CD14-positive monocyte (primary cell): ENCODE results near the gene SLC6A1. TPM values are rescaled to one million over a fixed set of nuclear protein-coding genes. Genes with fewer than 3 reads are reported as not detected.

Source experiments
- DNase-seq, 3 donors: peaks; one replicate each; pipeline ENCODE4 v3.0.0-alpha.2; 2011 to 2022
- H2AFZ ChIP-seq: 2 replicates; pipeline ENCODE4 v1.6.0; 2012; ENCODE audit warnings: mild to moderate bottlenecking, low read depth, low read length, inconsistent platforms; ENCODE audit not compliant: insufficient read depth, poor library complexity, severe bottlenecking
- H3K27ac ChIP-seq, 2 donors: 1 replicate in 1 of 2; 2 replicates in 1 of 2; pipeline ENCODE4 v1.5.1; 2012 to 2013; ENCODE audit warnings: low read length in 2 of 2, control low read depth in 1 of 2, inconsistent platforms in 1 of 2, low read depth in 1 of 2, mild to moderate bottlenecking in 1 of 2
- H3K27me3 ChIP-seq, 2 donors: one replicate each; pipeline versions ENCODE4 v1.6.0 to v1.6.1; 2011 to 2013; ENCODE audit warnings: low read length in 2 of 2; ENCODE audit not compliant: control insufficient read depth in 2 of 2, insufficient read depth in 2 of 2
- H3K36me3 ChIP-seq, 2 donors: replicated peaks in 1 of 2; 1 replicate in 1 of 2; 2 replicates in 1 of 2; pipeline versions ENCODE4 v1.5.1 to v1.6.1; 2012 to 2013; ENCODE audit warnings: low read length in 2 of 2, control low read depth in 1 of 2, inconsistent platforms in 1 of 2, mild to moderate bottlenecking in 1 of 2; ENCODE audit not compliant: insufficient read depth in 2 of 2, control insufficient read depth in 1 of 2
- H3K4me1 ChIP-seq, 2 donors: 1 replicate in 1 of 2; 2 replicates in 1 of 2; pipeline versions ENCODE4 v1.5.1 to v1.6.1; 2012 to 2013; ENCODE audit warnings: low read length in 2 of 2, control low read depth in 1 of 2, inconsistent platforms in 1 of 2, mild to moderate bottlenecking in 1 of 2, moderate library complexity in 1 of 2; ENCODE audit not compliant: insufficient read depth in 2 of 2, control insufficient read depth in 1 of 2
- H3K4me2 ChIP-seq: replicated peaks from 2 replicates; pipeline ENCODE3; 2012; ENCODE audit warnings: low read length, moderate library complexity, mild to moderate bottlenecking; ENCODE audit not compliant: poor library complexity, severe bottlenecking; ENCODE audit errors: extremely low read depth
- H3K4me3 ChIP-seq, 3 experiments: fragments of 200-600 bp in 1 of 3; sonication (generic) in 1 of 3; replicated peaks in 1 of 3; 1 replicate in 2 of 3; 2 replicates in 1 of 3; pipeline ENCODE4 v1.5.1; 2011 to 2013; ENCODE audit warnings: low read length in 3 of 3, mild to moderate bottlenecking in 3 of 3, control low read depth in 2 of 3, low read depth in 2 of 3, inconsistent platforms in 1 of 3, moderate library complexity in 1 of 3
- H3K79me2 ChIP-seq: 2 replicates; pipeline ENCODE4 v1.6.0; 2012; ENCODE audit warnings: mild to moderate bottlenecking, control low read depth, inconsistent platforms, low read length, moderate library complexity; ENCODE audit not compliant: insufficient read depth
- H3K9ac ChIP-seq: 2 replicates; pipeline ENCODE4 v1.6.0; 2017; ENCODE audit warnings: low read length, mild to moderate bottlenecking; ENCODE audit not compliant: insufficient read depth, poor library complexity, severe bottlenecking
- H3K9me3 ChIP-seq, 2 donors: replicated peaks in 1 of 2; 1 replicate in 1 of 2; 2 replicates in 1 of 2; pipeline versions ENCODE4 v1.5.1 to v1.6.1; 2012 to 2013; ENCODE audit warnings: low read length in 2 of 2, control low read depth in 1 of 2; ENCODE audit not compliant: control insufficient read depth in 1 of 2, insufficient read depth in 1 of 2
- H4K20me1 ChIP-seq: 2 replicates; pipeline ENCODE4 v1.6.0; 2012; ENCODE audit warnings: mild to moderate bottlenecking, low read length, control low read depth, moderate library complexity; ENCODE audit not compliant: insufficient read depth
- H3K27ac Mint-ChIP-seq, 7 donors: one replicate each; pipeline ENCODE4 v1.8.0; 2020; ENCODE audit warnings: mild to moderate bottlenecking in 7 of 7, mixed read lengths in 7 of 7, moderate library complexity in 6 of 7, inconsistent platforms in 2 of 7
- H3K27me3 Mint-ChIP-seq, 3 donors: one replicate each; pipeline ENCODE4 v1.8.0; 2021 to 2022; ENCODE audit warnings: low read depth in 3 of 3, mild to moderate bottlenecking in 3 of 3, mixed read lengths in 3 of 3, moderate library complexity in 3 of 3, inconsistent platforms in 1 of 3
- H3K36me3 Mint-ChIP-seq, 2 donors: one replicate each; pipeline ENCODE4 v1.8.0; 2020; ENCODE audit warnings: mixed read lengths in 2 of 2, inconsistent platforms in 1 of 2, mild to moderate bottlenecking in 1 of 2
- H3K4me1 Mint-ChIP-seq: one replicate; pipeline ENCODE4 v1.8.0; 2020; ENCODE audit warnings: mild to moderate bottlenecking, mixed read lengths
- H3K4me3 Mint-ChIP-seq, 2 donors: one replicate each; pipeline ENCODE4 v1.8.0; 2020; ENCODE audit warnings: mild to moderate bottlenecking in 2 of 2, mixed read lengths in 2 of 2, moderate library complexity in 1 of 2
- H3K9me3 Mint-ChIP-seq, 7 donors: one replicate each; pipeline ENCODE4 v1.8.0; 2020 to 2022; ENCODE audit warnings: mixed read lengths in 7 of 7, mild to moderate bottlenecking in 6 of 7, moderate library complexity in 6 of 7, inconsistent platforms in 2 of 7
- WGBS: methylation state at CpG from one replicate; pipeline ENCODE4 v1.1.5; 2013; ENCODE audit warnings: missing lambda C conversion rate; ENCODE audit not compliant: insufficient coverage; 5-methylcytosine and 5-hydroxymethylcytosine counted together
- intact Hi-C, 2 donors: fragments of 100-400 bp; cut with micrococcal nuclease; formaldehyde crosslinking; loops; one replicate each; pipeline versions ENCODE4 v1.15.0 to v1.15.1; 2023
- polyA plus RNA-seq, 3 donors: library from polyadenylated mRNA; depleted of rRNA in 1 of 3; unstranded in 2 of 3; stranded (reverse) in 1 of 3; fragments of 300-500 nt in 2 of 3; fragments of >200 nt in 1 of 3; fragmentation: Illumina TruSeq in 2 of 3; gene quantifications; 1 replicate in 2 of 3; 2 replicates in 1 of 3; pipeline ENCODE4 v1.2.3, GENCODE V29; 2012 to 2021
- TF ChIP-seq, protein P1 (sequence below): fragments of 200-600 bp; IDR thresholded peaks from one replicate; pipeline ENCODE4 v1.8.0; 2022; ENCODE audit warnings: antibody characterized with exemption, mild to moderate bottlenecking

The SLC6A1 gene
- polyA plus RNA-seq, 3 donors: not detected

GRCh38 chr3:10956986-10957385 lies 35.6 kb upstream of the SLC6A1 start:
- DNase-seq: no peak
- H4K20me1 ChIP-seq: no peaks in the 10 kb centered on the region
- H3K9ac ChIP-seq: no peak overlapping the region
- no peaks in the 10 kb centered on the region for H3K36me3 Mint-ChIP-seq
- peaks cover 0 to 6% (median 2%) of the 10 kb centered on the region in 3 donors for H3K27me3 Mint-ChIP-seq
- no peak overlapping the region for H2AFZ ChIP-seq
- intact Hi-C loops: no loop called here
- H3K79me2 ChIP-seq: no peaks in the 10 kb centered on the region
- H3K27ac ChIP-seq: no peak overlapping the region
- TF ChIP-seq, protein P1, sequence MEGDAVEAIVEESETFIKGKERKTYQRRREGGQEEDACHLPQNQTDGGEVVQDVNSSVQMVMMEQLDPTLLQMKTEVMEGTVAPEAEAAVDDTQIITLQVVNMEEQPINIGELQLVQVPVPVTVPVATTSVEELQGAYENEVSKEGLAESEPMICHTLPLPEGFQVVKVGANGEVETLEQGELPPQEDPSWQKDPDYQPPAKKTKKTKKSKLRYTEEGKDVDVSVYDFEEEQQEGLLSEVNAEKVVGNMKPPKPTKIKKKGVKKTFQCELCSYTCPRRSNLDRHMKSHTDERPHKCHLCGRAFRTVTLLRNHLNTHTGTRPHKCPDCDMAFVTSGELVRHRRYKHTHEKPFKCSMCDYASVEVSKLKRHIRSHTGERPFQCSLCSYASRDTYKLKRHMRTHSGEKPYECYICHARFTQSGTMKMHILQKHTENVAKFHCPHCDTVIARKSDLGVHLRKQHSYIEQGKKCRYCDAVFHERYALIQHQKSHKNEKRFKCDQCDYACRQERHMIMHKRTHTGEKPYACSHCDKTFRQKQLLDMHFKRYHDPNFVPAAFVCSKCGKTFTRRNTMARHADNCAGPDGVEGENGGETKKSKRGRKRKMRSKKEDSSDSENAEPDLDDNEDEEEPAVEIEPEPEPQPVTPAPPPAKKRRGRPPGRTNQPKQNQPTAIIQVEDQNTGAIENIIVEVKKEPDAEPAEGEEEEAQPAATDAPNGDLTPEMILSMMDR: no peak
- no peaks in the 10 kb centered on the region for H3K4me1 Mint-ChIP-seq
- H3K9me3 ChIP-seq: no peaks in the 10 kb centered on the region
- H3K27me3 ChIP-seq: no peaks in the 10 kb centered on the region
- H3K4me2 ChIP-seq: no peak overlapping the region
- H3K9me3 Mint-ChIP-seq: peaks cover 0 to 3% (median 0%) of the 10 kb centered on the region in 7 donors
- no peak overlapping the region for H3K27ac Mint-ChIP-seq
- no peak overlapping the region for H3K4me3 ChIP-seq
- no peaks in the 10 kb centered on the region for H3K36me3 ChIP-seq
- WGBS: 91% methylated on average over 5 of the region's 6 CpGs
- H3K4me3 Mint-ChIP-seq: no peak overlapping the region
- no peaks in the 10 kb centered on the region for H3K4me1 ChIP-seq

DNA sequence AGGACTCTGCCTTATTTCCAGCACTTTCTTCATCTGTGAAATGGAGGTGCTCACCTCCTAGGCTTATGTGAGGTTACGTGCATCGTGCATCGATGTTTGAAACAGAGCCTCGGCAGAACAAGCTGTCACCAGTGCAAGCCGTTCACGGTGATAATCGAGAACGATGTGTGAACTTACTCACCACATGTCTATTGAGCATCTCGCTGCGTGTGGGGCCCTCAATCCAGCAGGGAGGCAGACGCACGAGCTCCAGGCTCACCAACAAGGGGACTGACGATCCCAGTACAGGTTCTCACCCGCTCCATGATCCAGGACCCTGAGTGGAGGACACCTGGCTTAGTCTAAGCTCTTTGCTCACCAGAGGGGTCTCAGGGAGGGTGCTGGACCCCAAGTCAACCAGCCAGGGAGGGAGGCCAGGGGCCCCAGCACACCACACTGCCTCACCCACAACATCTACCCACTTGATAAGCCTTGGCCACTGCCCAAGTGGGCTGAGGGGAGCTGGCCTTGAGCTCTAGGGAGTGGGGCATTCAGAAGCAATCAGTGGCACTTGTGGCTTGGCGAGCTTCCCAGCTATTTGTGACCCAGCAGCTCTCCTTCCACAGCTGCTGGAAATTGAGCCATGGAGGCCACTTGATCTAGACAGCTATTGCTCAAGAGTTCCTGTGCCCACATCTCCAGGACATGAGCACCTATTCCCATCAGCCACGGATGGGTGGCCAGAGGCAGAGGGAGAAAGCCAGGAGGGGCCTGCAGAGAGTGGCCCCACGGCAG lies 34.4 kb upstream of the SLC6A1 start:
- Histone ChIP-seq H3K9ac (no peak overlapping the region), H3K4me2 (no peak overlapping the region)
- no peak overlapping the region for H3K27ac Mint-ChIP-seq

More for the DNA sequence above, 34.4 kb upstream of the SLC6A1 start:
- Mint-ChIP-seq H3K4me1 (no peaks in the 10 kb centered on the region), H3K36me3 (no peaks in the 10 kb centered on the region), H3K9me3 (peaks cover 0 to 3% (median 0%) of the 10 kb centered on the region in 7 donors), H3K27me3 (peaks cover 0 to 6% (median 4%) of the 10 kb centered on the region in 3 donors), H3K4me3 (no peak overlapping the region)
- 62% methylated on average over 15 of the region's 17 CpGs for WGBS
- Histone ChIP-seq H4K20me1 (no peaks in the 10 kb centered on the region), H2AFZ (no peak overlapping the region), H3K79me2 (no peaks in the 10 kb centered on the region), H3K27ac (no peak overlapping the region), H3K27me3 (no peaks in the 10 kb centered on the region), H3K4me1 (no peaks in the 10 kb centered on the region), H3K9me3 (no peaks in the 10 kb centered on the region), H3K36me3 (no peaks in the 10 kb centered on the region), H3K4me3 (no peak overlapping the region)
- intact Hi-C loops: no loop called here
- TF ChIP-seq, protein P1: no peak
- no peak for DNase-seq
